GM23338 (cell line): ENCODE results near the gene CDK1. TPM values are rescaled to one million over a fixed set of nuclear protein-coding genes. Genes with fewer than 3 reads are reported as not detected.

Experiments
- ATAC-seq: fragments of 200-7000 bp; cut with Tn5 transposase; 3 replicates; pipeline ENCODE4 v1.9.1; 2020
- DNase-seq: peaks from one replicate; pipeline ENCODE4 v3.0.0-alpha.2; 2015; ENCODE audit warnings: low spot score
- H2AFZ ChIP-seq: fragments of 200-600 bp; sonication (generic); 2 replicates; pipeline ENCODE4 v1.8.0; 2016; ENCODE audit warnings: antibody characterized with exemption, mild to moderate bottlenecking, moderate library complexity
- H3F3A ChIP-seq: fragments of 200-600 bp; sonication (generic); replicated peaks from 2 replicates; pipeline ENCODE4 v1.8.0; 2017; ENCODE audit warnings: antibody characterized with exemption, mixed run types, low read depth
- H3K27ac ChIP-seq: fragments of 200-600 bp; sonication (generic); 2 replicates; pipeline ENCODE4 v1.6.1; 2016; ENCODE audit warnings: low read depth
- H3K27me3 ChIP-seq: fragments of 200-600 bp; sonication (generic); 2 replicates; pipeline ENCODE4 v1.8.0; 2016; ENCODE audit warnings: mild to moderate bottlenecking, mixed run types, moderate library complexity; ENCODE audit not compliant: insufficient read depth
- H3K36me3 ChIP-seq: fragments of 200-600 bp; sonication (generic); 2 replicates; pipeline ENCODE4 v1.8.0; 2016; ENCODE audit warnings: mild to moderate bottlenecking; ENCODE audit not compliant: insufficient read depth
- H3K4me1 ChIP-seq: fragments of 200-600 bp; sonication (generic); 2 replicates; pipeline ENCODE4 v1.8.0; 2016; ENCODE audit warnings: mild to moderate bottlenecking, moderate library complexity; ENCODE audit not compliant: insufficient read depth
- H3K4me2 ChIP-seq: fragments of 200-600 bp; sonication (generic); 2 replicates; pipeline ENCODE4 v1.7.1; 2017; ENCODE audit warnings: mixed run types
- H3K4me3 ChIP-seq: fragments of 200-600 bp; sonication (generic); 2 replicates; pipeline ENCODE4 v1.6.1; 2016; ENCODE audit warnings: mixed run types
- H3K79me2 ChIP-seq: fragments of 200-600 bp; sonication (generic); replicated peaks from 2 replicates; pipeline ENCODE4 v1.8.0; 2017; ENCODE audit warnings: mild to moderate bottlenecking; ENCODE audit not compliant: insufficient read depth
- H3K9me2 ChIP-seq: fragments of 200-600 bp; sonication (generic); 2 replicates; pipeline ENCODE4 v1.8.0; 2017; ENCODE audit not compliant: insufficient read depth
- H4K20me1 ChIP-seq: fragments of 200-600 bp; sonication (generic); replicated peaks from 2 replicates; pipeline ENCODE4 v1.8.0; 2017; ENCODE audit warnings: mild to moderate bottlenecking; ENCODE audit not compliant: insufficient read depth
- H3K27ac Mint-ChIP-seq: 2 replicates; pipeline ENCODE4 v1.8.0; 2020; ENCODE audit warnings: inconsistent platforms, mild to moderate bottlenecking, moderate library complexity, mixed read lengths
- H3K27me3 Mint-ChIP-seq: 3 replicates; pipeline ENCODE4 v1.8.0; 2022; ENCODE audit warnings: low read depth, mild to moderate bottlenecking, moderate library complexity, mixed read lengths, inconsistent platforms; ENCODE audit not compliant: insufficient read depth, poor library complexity
- H3K36me3 Mint-ChIP-seq: 3 replicates; pipeline ENCODE4 v1.8.0; 2021; ENCODE audit warnings: low read depth, mild to moderate bottlenecking, inconsistent platforms, moderate library complexity, mixed read lengths
- H3K4me1 Mint-ChIP-seq: 3 replicates; pipeline ENCODE4 v1.8.0; 2020; ENCODE audit warnings: mild to moderate bottlenecking, inconsistent platforms, mixed read lengths
- H3K4me3 Mint-ChIP-seq: 3 replicates; pipeline ENCODE4 v1.8.0; 2021; ENCODE audit warnings: moderate library complexity, mild to moderate bottlenecking, inconsistent platforms, mixed read lengths
- H3K9me3 Mint-ChIP-seq: 3 replicates; pipeline ENCODE4 v1.8.0; 2020; ENCODE audit warnings: moderate library complexity, mild to moderate bottlenecking, inconsistent platforms, mixed read lengths
- CREB1 ChIP-seq: fragments of 250-450 bp; sonication (Bioruptor Pico); IDR thresholded peaks from 2 replicates; pipeline ENCODE4 v1.5.0; 2020; ENCODE audit warnings: low read depth, mild to moderate bottlenecking, moderate library complexity
- ETS1 ChIP-seq: IDR thresholded peaks from 2 replicates; pipeline ENCODE4 v1.6.1; 2016; ENCODE audit warnings: antibody characterized with exemption
- EZH2 ChIP-seq: fragments of 200-600 bp; sonication (generic); IDR thresholded peaks from one replicate; pipeline ENCODE4 v1.8.0; 2017; ENCODE audit warnings: antibody characterized with exemption, mild to moderate bottlenecking, low read depth; ENCODE audit not compliant: unreplicated experiment
- EZH2phosphoT487 ChIP-seq: fragments of 200-600 bp; sonication (generic); IDR thresholded peaks from one replicate; pipeline ENCODE4 v1.8.1; 2018; ENCODE audit warnings: antibody characterized with exemption; ENCODE audit not compliant: unreplicated experiment
- NANOG ChIP-seq: IDR thresholded peaks from 2 replicates; pipeline ENCODE4 v1.6.1; 2016; ENCODE audit warnings: antibody characterized with exemption, borderline replicate concordance
- POLR2AphosphoS5 ChIP-seq: IDR thresholded peaks from 2 replicates; pipeline ENCODE4 v1.6.1; 2016; ENCODE audit warnings: antibody characterized with exemption, low read depth
- STAT1 ChIP-seq: IDR thresholded peaks from one replicate; pipeline ENCODE4 v1.6.1; 2016; ENCODE audit warnings: antibody characterized with exemption; ENCODE audit not compliant: unreplicated experiment
- ZNF114 ChIP-seq: fragments of 250-450 bp; sonication (Bioruptor Pico); IDR thresholded peaks from 2 replicates; pipeline ENCODE4 v1.5.0; 2020; ENCODE audit warnings: mild to moderate bottlenecking, moderate library complexity
- ZNF331 ChIP-seq: fragments of 250-450 bp; sonication (Bioruptor Pico); IDR thresholded peaks from 2 replicates; pipeline ENCODE4 v1.5.0; 2020; ENCODE audit warnings: low read depth, mild to moderate bottlenecking, moderate library complexity
- polyA plus RNA-seq: library from polyadenylated mRNA; unstranded; fragments of >200 nt; fragmentation: Nextera tagmentation; extraction: Ambion mirVana; gene quantifications from 2 replicates; pipeline ENCODE4 v1.2.1, GENCODE V29; 2016
- total RNA-seq: library from RNA; depleted of rRNA; stranded (reverse); fragments of >200 nt; shearing (Covaris generic); gene quantifications from 2 replicates; pipeline ENCODE4 v1.2.3, GENCODE V29; 2014
- TF ChIP-seq, protein P1 (sequence below): fragments of 250-450 bp; sonication (Bioruptor Pico); IDR thresholded peaks from 2 replicates; pipeline ENCODE4 v1.5.0; 2020; ENCODE audit warnings: mild to moderate bottlenecking, moderate library complexity

Gene CDK1
- total and polyA plus RNA-seq, 2 experiments from 2014 or later, result 165 to 166 TPM

- TF ChIP-seq ETS1, result no peak
Observed at GRCh38 chr10:60796481-60796880, 18.2 kb downstream of the CDK1 start (continued).

- no peaks in the 10 kb centered on the region for H3K4me1 Mint-ChIP-seq
- Histone ChIP-seq H3F3A (no peaks in the 10 kb centered on the region), H3K4me2 (no peak overlapping the region), H2AFZ (no peak overlapping the region), H3K36me3 (peaks cover 21% of the 10 kb centered on the region), H3K27ac (peak overlapping the region; percentile 39; the same call in 1 of the 2 replicates), H3K9me2 (no peaks in the 10 kb centered on the region), H3K4me1 (no peaks in the 10 kb centered on the region), H3K79me2 (peaks cover 20% of the 10 kb centered on the region), H3K27me3 (no peaks in the 10 kb centered on the region), H3K4me3 (no peak overlapping the region), H4K20me1 (no peaks in the 10 kb centered on the region; the same call in 1 of the 2 replicates)
- DNase-seq (no peak), ATAC-seq (no peak)
- TF ChIP-seq EZH2 (no peak), POLR2AphosphoS5 (0 out of 2 replicates have a peak, but pooled peaks have one; percentile 16)
- H3K9me3 Mint-ChIP-seq, result no peaks in the 10 kb centered on the region
- H3K36me3 Mint-ChIP-seq, result peaks cover 39% of the 10 kb centered on the region
- no peak overlapping the region for H3K27ac Mint-ChIP-seq
- H3K4me3 Mint-ChIP-seq, result no peak overlapping the region
- no peaks in the 10 kb centered on the region for H3K27me3 Mint-ChIP-seq
Observed at GRCh38 chr10:60797200-60797599, 18.9 kb downstream of the CDK1 start.

- no peaks in the 10 kb centered on the region; the same call in 1 of the 2 replicates for H4K20me1 ChIP-seq
- no peaks in the 10 kb centered on the region for H3K9me2 ChIP-seq
- Mint-ChIP-seq H3K4me3 (no peak overlapping the region), H3K27ac (no peak overlapping the region), H3K4me1 (peaks cover under 1% of the 10 kb centered on the region; the same call in 2 of the 3 replicates), H3K36me3 (peaks cover 30% of the 10 kb centered on the region), H3K27me3 (no peaks in the 10 kb centered on the region), H3K9me3 (no peaks in the 10 kb centered on the region)
- H3K27me3 ChIP-seq, result no peaks in the 10 kb centered on the region
- H3K4me1 ChIP-seq, result 0 out of 2 replicates have a peak, but pooled peaks cover 3% of the 10 kb centered on the region
- no peak for DNase-seq
- H3K36me3 ChIP-seq, result peaks cover 15% of the 10 kb centered on the region
- H3K4me2 ChIP-seq, result no peak overlapping the region
- peak overlapping the region; percentile 39; the same call in 1 of the 2 replicates for H3K27ac ChIP-seq
- no peaks in the 10 kb centered on the region for H3F3A ChIP-seq
- no peak for ATAC-seq
- peaks cover 11% of the 10 kb centered on the region for H3K79me2 ChIP-seq
- H3K4me3 ChIP-seq, result no peak overlapping the region
- no peak overlapping the region for H2AFZ ChIP-seq
- TF ChIP-seq CREB1 (CRISPR knock-in tag) (no peak), ETS1 (no peak), STAT1 (no peak), NANOG (no peak), ZNF114 (CRISPR knock-in tag) (no peak), ZNF331 (no peak), POLR2AphosphoS5 (no peak), EZH2 (no peak), EZH2phosphoT487 (no peak)
- TF ChIP-seq, protein P1, sequence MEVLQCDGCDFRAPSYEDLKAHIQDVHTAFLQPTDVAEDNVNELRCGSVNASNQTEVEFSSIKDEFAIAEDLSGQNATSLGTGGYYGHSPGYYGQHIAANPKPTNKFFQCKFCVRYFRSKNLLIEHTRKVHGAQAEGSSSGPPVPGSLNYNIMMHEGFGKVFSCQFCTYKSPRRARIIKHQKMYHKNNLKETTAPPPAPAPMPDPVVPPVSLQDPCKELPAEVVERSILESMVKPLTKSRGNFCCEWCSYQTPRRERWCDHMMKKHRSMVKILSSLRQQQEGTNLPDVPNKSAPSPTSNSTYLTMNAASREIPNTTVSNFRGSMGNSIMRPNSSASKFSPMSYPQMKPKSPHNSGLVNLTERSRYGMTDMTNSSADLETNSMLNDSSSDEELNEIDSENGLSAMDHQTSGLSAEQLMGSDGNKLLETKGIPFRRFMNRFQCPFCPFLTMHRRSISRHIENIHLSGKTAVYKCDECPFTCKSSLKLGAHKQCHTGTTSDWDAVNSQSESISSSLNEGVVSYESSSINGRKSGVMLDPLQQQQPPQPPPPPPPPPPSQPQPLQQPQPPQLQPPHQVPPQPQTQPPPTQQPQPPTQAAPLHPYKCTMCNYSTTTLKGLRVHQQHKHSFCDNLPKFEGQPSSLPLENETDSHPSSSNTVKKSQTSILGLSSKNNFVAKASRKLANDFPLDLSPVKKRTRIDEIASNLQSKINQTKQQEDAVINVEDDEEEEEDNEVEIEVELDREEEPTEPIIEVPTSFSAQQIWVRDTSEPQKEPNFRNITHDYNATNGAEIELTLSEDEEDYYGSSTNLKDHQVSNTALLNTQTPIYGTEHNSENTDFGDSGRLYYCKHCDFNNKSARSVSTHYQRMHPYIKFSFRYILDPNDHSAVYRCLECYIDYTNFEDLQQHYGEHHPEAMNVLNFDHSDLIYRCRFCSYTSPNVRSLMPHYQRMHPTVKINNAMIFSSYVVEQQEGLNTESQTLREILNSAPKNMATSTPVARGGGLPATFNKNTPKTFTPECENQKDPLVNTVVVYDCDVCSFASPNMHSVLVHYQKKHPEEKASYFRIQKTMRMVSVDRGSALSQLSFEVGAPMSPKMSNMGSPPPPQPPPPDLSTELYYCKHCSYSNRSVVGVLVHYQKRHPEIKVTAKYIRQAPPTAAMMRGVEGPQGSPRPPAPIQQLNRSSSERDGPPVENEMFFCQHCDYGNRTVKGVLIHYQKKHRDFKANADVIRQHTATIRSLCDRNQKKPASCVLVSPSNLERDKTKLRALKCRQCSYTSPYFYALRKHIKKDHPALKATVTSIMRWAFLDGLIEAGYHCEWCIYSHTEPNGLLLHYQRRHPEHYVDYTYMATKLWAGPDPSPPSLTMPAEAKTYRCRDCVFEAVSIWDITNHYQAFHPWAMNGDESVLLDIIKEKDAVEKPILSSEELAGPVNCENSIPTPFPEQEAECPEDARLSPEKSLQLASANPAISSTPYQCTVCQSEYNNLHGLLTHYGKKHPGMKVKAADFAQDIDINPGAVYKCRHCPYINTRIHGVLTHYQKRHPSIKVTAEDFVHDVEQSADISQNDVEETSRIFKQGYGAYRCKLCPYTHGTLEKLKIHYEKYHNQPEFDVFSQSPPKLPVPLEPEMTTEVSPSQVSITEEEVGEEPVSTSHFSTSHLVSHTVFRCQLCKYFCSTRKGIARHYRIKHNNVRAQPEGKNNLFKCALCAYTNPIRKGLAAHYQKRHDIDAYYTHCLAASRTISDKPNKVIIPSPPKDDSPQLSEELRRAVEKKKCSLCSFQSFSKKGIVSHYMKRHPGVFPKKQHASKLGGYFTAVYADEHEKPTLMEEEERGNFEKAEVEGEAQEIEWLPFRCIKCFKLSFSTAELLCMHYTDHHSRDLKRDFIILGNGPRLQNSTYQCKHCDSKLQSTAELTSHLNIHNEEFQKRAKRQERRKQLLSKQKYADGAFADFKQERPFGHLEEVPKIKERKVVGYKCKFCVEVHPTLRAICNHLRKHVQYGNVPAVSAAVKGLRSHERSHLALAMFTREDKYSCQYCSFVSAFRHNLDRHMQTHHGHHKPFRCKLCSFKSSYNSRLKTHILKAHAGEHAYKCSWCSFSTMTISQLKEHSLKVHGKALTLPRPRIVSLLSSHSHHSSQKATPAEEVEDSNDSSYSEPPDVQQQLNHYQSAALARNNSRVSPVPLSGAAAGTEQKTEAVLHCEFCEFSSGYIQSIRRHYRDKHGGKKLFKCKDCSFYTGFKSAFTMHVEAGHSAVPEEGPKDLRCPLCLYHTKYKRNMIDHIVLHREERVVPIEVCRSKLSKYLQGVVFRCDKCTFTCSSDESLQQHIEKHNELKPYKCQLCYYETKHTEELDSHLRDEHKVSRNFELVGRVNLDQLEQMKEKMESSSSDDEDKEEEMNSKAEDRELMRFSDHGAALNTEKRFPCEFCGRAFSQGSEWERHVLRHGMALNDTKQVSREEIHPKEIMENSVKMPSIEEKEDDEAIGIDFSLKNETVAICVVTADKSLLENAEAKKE, result no peak
Observed at GRCh38 chr10:60798031-60798430, 19.8 kb downstream of the CDK1 start.
